Gastroesophageal sphincter (tissue), 4 donors: Measurements from ENCODE around the gene CFAP157. TPM values are rescaled to one million over a fixed set of nuclear protein-coding genes. Genes with fewer than 3 reads are reported as not detected.

Experiments
- ATAC-seq: fragments of 150-250 bp; one replicate; pipeline ENCODE4 v1.9.1; 2016; ENCODE audit warnings: mild to moderate bottlenecking, moderate library complexity
- H3K27ac ChIP-seq, 4 donors: fragments of 200-600 bp; sonication (generic) in 3 of 4; 1 replicate in 3 of 4; 2 replicates in 1 of 4; pipeline ENCODE4 v1.5.1; 2016 to 2019
- H3K27me3 ChIP-seq: fragments of 200-600 bp; sonication (generic); one replicate; pipeline ENCODE4 v1.5.1; 2019
- H3K36me3 ChIP-seq, 2 donors: fragments of 200-600 bp; sonication (generic); one replicate each; pipeline ENCODE4 v1.5.1; 2019; ENCODE audit warnings: control low read depth in 1 of 2
- H3K4me1 ChIP-seq, 3 donors: fragments of 200-600 bp; sonication (generic); 1 replicate in 2 of 3; 2 replicates in 1 of 3; pipeline ENCODE4 v1.5.1; 2016 to 2019; ENCODE audit warnings: control low read depth in 2 of 3
- H3K4me3 ChIP-seq, 2 donors: fragments of 200-600 bp; sonication (generic); one replicate each; pipeline ENCODE4 v1.5.1; 2019; ENCODE audit warnings: mild to moderate bottlenecking in 1 of 2, moderate library complexity in 1 of 2
- H3K9me3 ChIP-seq, 3 donors: fragments of 200-600 bp; sonication (generic); one replicate each; pipeline ENCODE4 v1.5.1; 2017 to 2019; ENCODE audit warnings: control low read depth in 2 of 3
- EP300 ChIP-seq: sonication (generic); formaldehyde crosslinking; IDR thresholded peaks from one replicate; pipeline ENCODE4 v1.6.1; 2017; ENCODE audit warnings: antibody characterized with exemption, mild to moderate bottlenecking
- POLR2A ChIP-seq, 2 donors: fragments of 450-650 bp; IDR thresholded peaks; one replicate each; pipeline ENCODE4 v1.6.1; 2017; ENCODE audit warnings: antibody characterized with exemption in 2 of 2, mild to moderate bottlenecking in 2 of 2, moderate library complexity in 1 of 2
- POLR2AphosphoS5 ChIP-seq: sonication (generic); formaldehyde crosslinking; IDR thresholded peaks from one replicate; pipeline ENCODE4 v1.6.1; 2017; ENCODE audit warnings: antibody characterized with exemption
- WGBS, 2 donors: methylation state at CpG; one replicate each; pipeline ENCODE4 v1.1.5; 2018; ENCODE audit warnings: low coverage in 1 of 2; 5-methylcytosine and 5-hydroxymethylcytosine counted together
- total RNA-seq, 4 donors: library from RNA; depleted of rRNA; stranded (reverse); fragments of >200 nt; gene quantifications; one replicate each; pipeline ENCODE4 v1.1.0, GENCODE V29; 2016
- TF ChIP-seq, protein P1 (sequence below), 4 experiments: fragments of 200-600 bp in 2 of 4; fragments of 450-650 bp in 2 of 4; sonication (generic) in 1 of 4; IDR thresholded peaks; one replicate each; pipeline ENCODE4 v1.5.1; 2017 to 2019; ENCODE audit warnings: antibody characterized with exemption in 4 of 4, mild to moderate bottlenecking in 2 of 4, moderate library complexity in 2 of 4

CFAP157 gene
- total RNA-seq, 4 donors from 2014 or later: 0.31 TPM; not detected in 3

DNA sequence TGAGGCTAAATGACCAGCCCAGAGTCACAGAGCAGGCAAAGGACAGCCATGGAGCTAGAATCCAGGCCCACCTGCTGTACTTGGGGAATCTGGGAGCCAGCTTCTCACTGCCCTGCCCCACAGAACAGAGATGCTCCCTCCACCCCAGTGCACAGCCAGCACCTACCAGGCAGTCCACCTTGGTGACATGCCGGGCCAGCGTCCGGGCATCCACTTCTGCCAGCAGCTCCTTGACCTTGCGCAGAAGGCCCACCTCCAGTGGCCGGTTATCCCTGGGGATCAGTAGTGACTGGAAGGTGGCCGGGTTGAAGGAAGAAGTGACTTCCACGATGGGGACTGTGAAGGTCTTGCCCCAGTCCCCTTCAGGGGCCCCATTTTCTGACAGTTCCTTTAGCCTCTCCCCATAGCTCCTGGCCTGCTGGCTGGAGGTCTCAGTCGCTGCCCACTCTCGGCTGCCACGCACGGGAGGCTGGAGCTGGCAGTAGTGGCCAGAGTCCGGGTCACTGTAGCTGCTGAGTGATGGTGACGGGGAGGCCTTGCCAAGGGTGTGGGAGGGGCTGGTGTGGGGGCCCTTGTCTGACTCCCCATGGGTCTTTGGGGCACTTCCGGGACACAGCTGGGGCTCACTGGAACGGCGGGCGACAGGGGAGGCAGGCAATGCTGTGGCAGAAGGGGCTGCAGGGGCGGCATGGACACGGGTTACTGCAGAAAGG is 37.8 kb downstream of the CFAP157 start:
- no peak overlapping the region for H3K27ac ChIP-seq
- no peak for ATAC-seq
- H3K9me3 ChIP-seq: no peaks in the 10 kb centered on the region
- TF ChIP-seq, protein P1, sequence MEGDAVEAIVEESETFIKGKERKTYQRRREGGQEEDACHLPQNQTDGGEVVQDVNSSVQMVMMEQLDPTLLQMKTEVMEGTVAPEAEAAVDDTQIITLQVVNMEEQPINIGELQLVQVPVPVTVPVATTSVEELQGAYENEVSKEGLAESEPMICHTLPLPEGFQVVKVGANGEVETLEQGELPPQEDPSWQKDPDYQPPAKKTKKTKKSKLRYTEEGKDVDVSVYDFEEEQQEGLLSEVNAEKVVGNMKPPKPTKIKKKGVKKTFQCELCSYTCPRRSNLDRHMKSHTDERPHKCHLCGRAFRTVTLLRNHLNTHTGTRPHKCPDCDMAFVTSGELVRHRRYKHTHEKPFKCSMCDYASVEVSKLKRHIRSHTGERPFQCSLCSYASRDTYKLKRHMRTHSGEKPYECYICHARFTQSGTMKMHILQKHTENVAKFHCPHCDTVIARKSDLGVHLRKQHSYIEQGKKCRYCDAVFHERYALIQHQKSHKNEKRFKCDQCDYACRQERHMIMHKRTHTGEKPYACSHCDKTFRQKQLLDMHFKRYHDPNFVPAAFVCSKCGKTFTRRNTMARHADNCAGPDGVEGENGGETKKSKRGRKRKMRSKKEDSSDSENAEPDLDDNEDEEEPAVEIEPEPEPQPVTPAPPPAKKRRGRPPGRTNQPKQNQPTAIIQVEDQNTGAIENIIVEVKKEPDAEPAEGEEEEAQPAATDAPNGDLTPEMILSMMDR (IDR thresholded peaks at IDR 0.05): no peak
- TF ChIP-seq POLR2A (IDR thresholded peaks at IDR 0.05) (no peak), EP300 (no peak), POLR2AphosphoS5 (no peak)
- H3K4me1 ChIP-seq: peaks cover 0 to 25% (median 7%) of the 10 kb centered on the region in 3 donors
- peaks cover 0 to 56% of the 10 kb centered on the region in 2 donors for H3K36me3 ChIP-seq
- H3K4me3 ChIP-seq: no peak overlapping the region
- WGBS, 2 donors: 86% methylated on average over 4 of the region's 19 CpGs; no CpG with 5 or more reads in 1 of the 2 donors
- H3K27me3 ChIP-seq: peaks cover 69% of the 10 kb centered on the region

- peaks cover 0 to 59% of the 10 kb centered on the region in 2 donors for H3K36me3 ChIP-seq
- H3K27me3 ChIP-seq: peaks cover 67% of the 10 kb centered on the region
- WGBS, 2 donors: 69 to 74% methylated on average over 6 to 11 of the region's 15 CpGs
- no peak overlapping the region for H3K4me3 ChIP-seq
- ATAC-seq: no peak
- no peak overlapping the region for H3K27ac ChIP-seq
- no peak for TF ChIP-seq POLR2A (IDR thresholded peaks at IDR 0.05)
- H3K4me1 ChIP-seq: peaks cover 0 to 10% (median 3%) of the 10 kb centered on the region in 3 donors
- H3K9me3 ChIP-seq: no peaks in the 10 kb centered on the region
Observed at GRCh38 chr9:127746959-127747569, 40.3 kb downstream of the CFAP157 start.

- WGBS, 2 donors: 90% methylated on average over 2 of the region's 26 CpGs; no CpG with 5 or more reads in 1 of the 2 donors
- H3K4me1 ChIP-seq: peaks cover 0 to 6% (median 3%) of the 10 kb centered on the region in 3 donors
- no peak for ATAC-seq
- peaks cover 0 to 52% of the 10 kb centered on the region in 2 donors for H3K36me3 ChIP-seq
- H3K9me3 ChIP-seq: no peaks in the 10 kb centered on the region
- H3K27ac ChIP-seq: no peak overlapping the region
- TF ChIP-seq EP300: no peak
- no peak for TF ChIP-seq POLR2AphosphoS5
- TF ChIP-seq, protein P1 (IDR thresholded peaks at IDR 0.05): no peak
- TF ChIP-seq POLR2A (IDR thresholded peaks at IDR 0.05): no peak
- no peak overlapping the region for H3K4me3 ChIP-seq
- peaks cover 67% of the 10 kb centered on the region for H3K27me3 ChIP-seq
Observed at GRCh38 chr9:127749090-127749787, 42.5 kb downstream of the CFAP157 start.

DNA sequence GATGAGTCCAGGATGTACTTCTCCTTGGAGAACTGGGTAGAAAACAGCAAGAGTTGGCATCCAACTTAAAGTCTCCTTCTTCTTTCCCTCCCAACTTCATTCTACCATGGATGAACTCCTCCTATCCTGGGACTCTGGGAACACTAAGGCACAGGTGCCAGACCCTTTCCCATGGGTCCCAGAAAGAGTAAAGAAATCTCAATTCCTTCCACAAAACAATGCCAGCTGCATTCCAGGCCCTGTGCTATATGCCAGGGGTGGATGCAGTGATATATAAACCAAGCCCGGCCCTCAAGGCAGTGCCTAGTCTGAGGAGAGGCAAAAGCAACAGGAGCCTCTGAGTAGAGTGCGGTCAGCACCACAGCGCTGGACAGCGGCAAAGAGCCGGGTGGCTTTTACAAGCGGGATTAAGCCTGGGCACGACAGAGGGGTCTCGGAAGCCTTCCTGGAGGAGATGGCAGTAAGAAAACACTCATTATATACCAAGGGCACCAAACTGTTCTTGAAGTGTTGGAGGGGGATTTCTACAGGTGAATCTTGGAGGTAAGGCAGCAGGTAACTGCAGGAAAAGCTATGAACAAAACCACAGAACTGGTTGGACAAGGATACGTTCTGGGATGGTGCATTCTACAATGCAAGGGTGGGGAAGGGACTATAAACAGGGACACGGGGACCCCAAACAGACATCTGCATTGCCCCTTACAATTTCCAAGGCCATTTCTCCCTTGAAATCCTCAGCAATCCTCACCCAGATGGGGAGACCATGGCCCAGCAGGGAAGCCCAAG is 44.7 kb downstream of the CFAP157 start:
- H3K4me3 ChIP-seq: no peak overlapping the region
- H3K27me3 ChIP-seq: peaks cover 80% of the 10 kb centered on the region
- H3K9me3 ChIP-seq: no peaks in the 10 kb centered on the region
- no peak overlapping the region for H3K27ac ChIP-seq
- TF ChIP-seq, protein P1 (IDR thresholded peaks at IDR 0.05): no peak
- TF ChIP-seq POLR2AphosphoS5 (no peak), EP300 (no peak), POLR2A (IDR thresholded peaks at IDR 0.05) (no peak)
- H3K36me3 ChIP-seq: peaks cover 0 to 44% of the 10 kb centered on the region in 2 donors
- ATAC-seq: no peak
- peaks cover 0 to 22% (median 12%) of the 10 kb centered on the region in 3 donors for H3K4me1 ChIP-seq
- WGBS, 2 donors: 44 to 50% methylated on average over 4 to 10 of the region's 10 CpGs

- Histone ChIP-seq H3K27ac (no peak overlapping the region), H3K9me3 (no peaks in the 10 kb centered on the region), H3K4me3 (no peak overlapping the region), H3K4me1 (peaks cover 0 to 22% (median 12%) of the 10 kb centered on the region in 3 donors), H3K27me3 (peaks cover 88% of the 10 kb centered on the region), H3K36me3 (peaks cover 0 to 34% of the 10 kb centered on the region in 2 donors)
- ATAC-seq: no peak
- 66 to 70% methylated on average over 3 to 4 of the region's 8 CpGs for WGBS, 2 donors
- TF ChIP-seq, protein P1 (IDR thresholded peaks at IDR 0.05): no peak
- no peak for TF ChIP-seq POLR2A (IDR thresholded peaks at IDR 0.05)
- TF ChIP-seq EP300: no peak
- TF ChIP-seq POLR2AphosphoS5: no peak
Observed at GRCh38 chr9:127753148-127753547, 46.4 kb downstream of the CFAP157 start.
